ENCODE data around the gene SLC16A7. TPM values are rescaled to one million over a fixed set of nuclear protein-coding genes. Genes with fewer than 3 reads are reported as not detected.

The SLC16A7 gene
- total RNA-seq, 1 experiment from 2014 or later, result 2.7 TPM

DNA sequence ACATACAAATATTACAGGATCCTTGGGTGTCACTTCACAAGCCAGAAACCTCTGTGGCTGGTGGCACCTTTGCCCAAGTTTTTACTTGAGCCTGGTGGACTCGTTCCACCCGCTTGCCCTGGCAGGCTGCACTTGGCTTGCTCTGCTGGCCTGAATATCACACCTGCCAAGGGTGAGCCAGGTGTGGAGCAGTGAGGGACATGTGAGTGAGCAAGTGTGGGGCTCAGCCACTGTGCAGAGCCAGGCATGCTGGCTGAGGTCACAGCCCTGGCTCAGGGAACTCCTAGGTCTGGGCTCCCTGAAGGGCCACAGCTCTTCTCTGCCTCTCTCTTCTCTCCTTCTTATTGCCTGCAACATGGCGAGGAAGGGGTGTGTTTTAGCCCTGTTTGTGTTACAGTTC lies 82.0 kb downstream of the SLC16A7 start:
- no peaks in the 10 kb centered on the region for H3K27me3 ChIP-seq (ENCODE audit: insufficient read depth, low read depth)
- H3K27ac ChIP-seq, result no peak overlapping the region
- ChIA-PET POLR2A (ENCODE audit: unreplicated experiment) (no interaction called here), CTCF (no interaction called here)
- H4K20me1 ChIP-seq (ENCODE audit: insufficient read depth), result no peaks in the 10 kb centered on the region
- DNase-seq, result no peak
- no peak overlapping the region for H3K4me3 ChIP-seq
- no peak for TF ChIP-seq CTCF (conservative IDR thresholded peaks at IDR 0.05)
- TF ChIP-seq EZH2 (IDR thresholded peaks at IDR 0.05; ENCODE audit: low read depth), result no peak
- H3K4me2 ChIP-seq, result no peak overlapping the region
- no peaks in the 10 kb centered on the region for H3F3A ChIP-seq (ENCODE audit: insufficient read depth, low read depth)
- H3K36me3 ChIP-seq (ENCODE audit: low read depth), result no peaks in the 10 kb centered on the region
- intact Hi-C loops (cut with micrococcal nuclease; ENCODE audit: unreplicated experiment), result no loop called here
- no peaks in the 10 kb centered on the region for H3K79me2 ChIP-seq (ENCODE audit: low read depth)
- H2AFZ ChIP-seq, result no peak overlapping the region
- no peaks in the 10 kb centered on the region for H3K9me3 ChIP-seq (ENCODE audit: insufficient read depth, low read depth)
- H3K9me2 ChIP-seq (ENCODE audit: insufficient read depth), result no peaks in the 10 kb centered on the region
- BruUV-seq (replicated peaks), result no TSS peak
- no peaks in the 10 kb centered on the region for H3K4me1 ChIP-seq (replicated peaks; ENCODE audit: insufficient read depth)

DNA sequence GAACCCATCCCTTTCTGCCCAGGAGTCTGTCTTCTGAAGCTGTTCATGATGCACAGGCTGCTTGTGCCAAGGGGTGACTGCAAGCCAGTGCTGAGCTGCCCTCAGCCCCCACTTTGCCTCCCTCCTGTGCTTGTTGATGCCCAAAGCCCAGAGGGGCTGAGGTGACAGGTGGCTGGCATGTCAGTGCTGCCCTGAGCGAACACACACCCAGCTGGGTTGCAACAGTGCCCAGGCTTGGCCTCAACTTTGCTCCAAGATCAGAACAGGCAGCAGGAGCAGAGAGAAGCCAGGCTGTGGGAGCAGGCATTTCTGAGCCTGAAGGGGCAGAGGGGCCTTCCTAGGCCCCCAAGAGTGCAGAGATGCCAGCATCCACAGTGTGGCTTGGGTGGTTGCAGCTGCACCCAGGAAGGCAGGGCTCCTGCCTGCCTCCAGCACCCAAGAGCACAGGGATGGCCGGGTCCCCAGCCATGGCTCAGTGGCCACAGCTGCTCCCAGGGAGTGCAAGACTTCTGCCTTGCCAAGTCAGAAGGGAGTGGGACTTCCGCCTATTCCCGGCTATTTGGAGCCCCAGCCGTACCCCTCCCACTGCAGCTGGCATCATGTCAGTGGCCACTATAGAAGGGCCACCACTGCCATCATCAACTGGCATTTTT lies 83.1 kb downstream of the SLC16A7 start:
- H3K36me3 ChIP-seq (ENCODE audit: low read depth), result no peaks in the 10 kb centered on the region
- no peak for DNase-seq
- no peaks in the 10 kb centered on the region for H3K4me1 ChIP-seq (replicated peaks; ENCODE audit: insufficient read depth)
- H3K9me3 ChIP-seq (ENCODE audit: insufficient read depth, low read depth), result no peaks in the 10 kb centered on the region
- H3K27me3 ChIP-seq (ENCODE audit: insufficient read depth, low read depth), result no peaks in the 10 kb centered on the region
- CTCF ChIA-PET, result no interaction called here
- H2AFZ ChIP-seq, result no peak overlapping the region
- no peaks in the 10 kb centered on the region for H4K20me1 ChIP-seq (ENCODE audit: insufficient read depth)
- POLR2A ChIA-PET (ENCODE audit: unreplicated experiment), result no interaction called here
- no peaks in the 10 kb centered on the region for H3F3A ChIP-seq (ENCODE audit: insufficient read depth, low read depth)
- TF ChIP-seq CTCF (conservative IDR thresholded peaks at IDR 0.05), result no peak
- no peak for TF ChIP-seq EZH2 (IDR thresholded peaks at IDR 0.05; ENCODE audit: low read depth)
- H3K9me2 ChIP-seq (ENCODE audit: insufficient read depth), result no peaks in the 10 kb centered on the region
- H3K79me2 ChIP-seq (ENCODE audit: low read depth), result no peaks in the 10 kb centered on the region
- no peak overlapping the region for H3K27ac ChIP-seq
- intact Hi-C loops (cut with micrococcal nuclease; ENCODE audit: unreplicated experiment), result no loop called here
- H3K4me2 ChIP-seq, result no peak overlapping the region
- no TSS peak for BruUV-seq (replicated peaks)
- H3K4me3 ChIP-seq, result no peak overlapping the region

- no TSS peak for BruUV-seq (replicated peaks)
Measured at GRCh38 chr12:59689776-59690175, 93.9 kb downstream of the SLC16A7 start.

More at GRCh38 chr12:59689776-59690175, 93.9 kb downstream of the SLC16A7 start:
- intact Hi-C loops (cut with micrococcal nuclease; ENCODE audit: unreplicated experiment), result no loop called here
- CTCF ChIA-PET, result no interaction called here
- Histone ChIP-seq H3K79me2 (ENCODE audit: low read depth) (no peaks in the 10 kb centered on the region), H4K20me1 (ENCODE audit: insufficient read depth) (no peaks in the 10 kb centered on the region), H3K9me3 (ENCODE audit: insufficient read depth, low read depth) (no peaks in the 10 kb centered on the region), H3K4me2 (no peak overlapping the region), H3K4me1 (replicated peaks; ENCODE audit: insufficient read depth) (no peaks in the 10 kb centered on the region), H3K4me3 (no peak overlapping the region), H3K36me3 (ENCODE audit: low read depth) (no peaks in the 10 kb centered on the region), H3K9me2 (ENCODE audit: insufficient read depth) (no peaks in the 10 kb centered on the region), H2AFZ (no peak overlapping the region), H3K27ac (no peak overlapping the region), H3F3A (ENCODE audit: insufficient read depth, low read depth) (no peaks in the 10 kb centered on the region), H3K27me3 (ENCODE audit: insufficient read depth, low read depth) (no peaks in the 10 kb centered on the region)
- no peak for DNase-seq
- POLR2A ChIA-PET (ENCODE audit: unreplicated experiment), result no interaction called here
- TF ChIP-seq EZH2 (IDR thresholded peaks at IDR 0.05; ENCODE audit: low read depth) (no peak), CTCF (conservative IDR thresholded peaks at IDR 0.05) (no peak)
